PC-9 (cell line): ENCODE data around the gene CST6.

Source experiments
- CTCF ChIP-seq: fragments of 200-600 bp; sonication (generic); conservative IDR thresholded peaks from 2 replicates; pipeline ENCODE4 v1.6.1; 2017; ENCODE audit warnings: mixed run types, antibody characterized with exemption, mild to moderate bottlenecking, moderate library complexity
- EZH2 ChIP-seq: fragments of 200-600 bp; sonication (generic); IDR thresholded peaks from 2 replicates; pipeline ENCODE4 v1.8.0; 2017; ENCODE audit warnings: antibody characterized with exemption, low read depth

GRCh38 chr11:65973439-65974110 lies 38.2 kb upstream of the CST6 start:
- no peak for TF ChIP-seq CTCF
- no peak for TF ChIP-seq EZH2
